NAMALWA (cell line): Measurements from ENCODE around the gene TAMALIN.

Source experiments
- DNase-seq: peaks from one replicate; pipeline ENCODE4 v3.0.0-alpha.2; 2015; ENCODE audit warnings: low spot score

Gene TAMALIN

GRCh38 chr12:52014567-52015530 is 8.1 kb downstream of the TAMALIN start:
- DNase-seq = no peak

GRCh38 chr12:52015532-52016041 is 8.8 kb downstream of the TAMALIN start:
- DNase-seq = no peak

GRCh38 chr12:52018433-52019112 is 11.8 kb downstream of the TAMALIN start:
- no peak for DNase-seq

- no peak for DNase-seq
Observed at GRCh38 chr12:52019113-52019770, 12.5 kb downstream of the TAMALIN start.

GRCh38 chr12:52020539-52021336 is 14.0 kb downstream of the TAMALIN start:
- DNase-seq = peak; percentile 80

GRCh38 chr12:52022841-52023181 is 16.1 kb downstream of the TAMALIN start:
- no peak for DNase-seq

- DNase-seq = peak; percentile 84
Observed at GRCh38 chr12:52023182-52023975, 16.6 kb downstream of the TAMALIN start.

GRCh38 chr12:52023976-52024688 is 17.4 kb downstream of the TAMALIN start:
- DNase-seq = peak; percentile 70

GRCh38 chr12:52024845-52025230 is 18.1 kb downstream of the TAMALIN start:
- peak; percentile 71 for DNase-seq

- DNase-seq = no peak
Observed at GRCh38 chr12:52026263-52026662, 19.5 kb downstream of the TAMALIN start.

GRCh38 chr12:52027085-52027843 is 20.5 kb downstream of the TAMALIN start:
- DNase-seq = peak; percentile 50

- DNase-seq = peak; percentile 51
Observed at GRCh38 chr12:52029685-52030084, 22.9 kb downstream of the TAMALIN start.

- DNase-seq = no peak
Observed at GRCh38 chr12:52032446-52032803, 25.7 kb downstream of the TAMALIN start.

GRCh38 chr12:52032804-52033445 is 26.2 kb downstream of the TAMALIN start:
- DNase-seq = peak; percentile 97

GRCh38 chr12:52033446-52034140 is 26.8 kb downstream of the TAMALIN start:
- DNase-seq = no peak

- no peak for DNase-seq
Observed at GRCh38 chr12:52035190-52035589, 28.4 kb downstream of the TAMALIN start.

- DNase-seq = no peak
Observed at GRCh38 chr12:52035926-52036325, 29.2 kb downstream of the TAMALIN start.

GRCh38 chr12:52036587-52037171 is 29.9 kb downstream of the TAMALIN start:
- DNase-seq = peak; percentile 79
